ENCODE measurements around the gene JUN.

JUN gene

DNA sequence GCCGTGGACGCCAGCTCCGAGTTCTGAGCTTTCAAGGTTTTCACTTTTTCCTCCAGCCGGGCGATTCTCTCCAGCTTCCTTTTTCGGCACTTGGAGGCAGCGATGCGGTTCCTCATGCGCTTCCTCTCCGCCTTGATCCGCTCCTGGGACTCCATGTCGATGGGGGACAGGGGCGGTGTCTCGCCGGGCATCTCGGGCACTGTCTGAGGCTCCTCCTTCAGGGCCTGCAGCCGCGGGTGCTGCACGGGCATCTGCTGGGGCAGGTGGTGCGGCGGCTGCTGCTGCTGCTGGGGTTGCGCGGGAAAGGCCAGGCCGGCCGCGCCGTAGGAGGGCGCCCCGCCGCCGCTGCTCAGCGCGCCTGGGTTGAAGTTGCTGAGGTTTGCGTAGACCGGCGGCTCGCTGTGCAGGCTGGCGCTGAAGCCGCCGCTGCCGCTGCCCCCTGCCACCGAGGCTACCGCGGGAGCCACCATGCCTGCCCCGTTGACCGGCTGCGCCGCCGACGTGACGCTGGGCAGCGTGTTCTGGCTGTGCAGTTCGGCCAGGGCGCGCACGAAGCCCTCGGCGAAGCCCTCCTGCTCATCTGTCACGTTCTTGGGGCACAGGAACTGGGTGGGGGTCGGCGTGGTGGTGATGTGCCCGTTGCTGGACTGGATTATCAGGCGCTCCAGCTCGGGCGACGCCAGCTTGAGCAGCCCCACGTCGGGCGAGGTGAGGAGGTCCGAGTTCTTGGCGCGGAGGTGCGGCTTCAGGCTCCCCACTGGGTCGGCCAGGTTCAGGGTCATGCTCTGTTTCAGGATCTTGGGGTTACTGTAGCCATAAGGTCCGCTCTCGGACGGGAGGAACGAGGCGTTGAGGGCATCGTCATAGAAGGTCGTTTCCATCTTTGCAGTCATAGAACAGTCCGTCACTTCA is 1.4 kb downstream of the JUN start:
- peak; percentile 82 for DNase-seq

DNA sequence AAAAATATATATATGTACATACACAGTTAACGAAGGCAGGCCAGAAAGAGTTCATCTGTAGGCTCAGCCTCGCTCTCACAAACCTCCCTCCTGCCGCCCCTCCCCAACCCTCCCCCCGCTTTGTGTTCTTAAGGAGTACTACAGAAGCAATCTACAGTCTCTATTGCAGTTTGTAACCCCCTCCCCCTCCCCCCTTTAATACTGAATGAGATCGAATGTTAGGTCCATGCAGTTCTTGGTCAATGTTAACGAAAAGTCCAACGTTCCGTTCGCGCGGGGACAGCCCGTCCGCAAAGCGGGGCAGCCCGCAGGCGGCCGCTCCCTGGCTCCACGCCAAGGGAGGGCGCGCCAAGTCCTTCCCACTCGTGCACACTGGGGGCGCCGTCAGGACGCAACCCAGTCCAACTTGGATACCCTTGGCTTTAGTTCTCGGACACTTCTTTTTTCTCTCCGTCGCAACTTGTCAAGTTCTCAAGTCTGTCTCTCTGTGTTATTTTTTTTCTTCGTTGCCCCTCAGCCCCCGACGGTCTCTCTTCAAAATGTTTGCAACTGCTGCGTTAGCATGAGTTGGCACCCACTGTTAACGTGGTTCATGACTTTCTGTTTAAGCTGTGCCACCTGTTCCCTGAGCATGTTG is 2.2 kb downstream of the JUN start:
- peak; percentile 83 for DNase-seq

DNA sequence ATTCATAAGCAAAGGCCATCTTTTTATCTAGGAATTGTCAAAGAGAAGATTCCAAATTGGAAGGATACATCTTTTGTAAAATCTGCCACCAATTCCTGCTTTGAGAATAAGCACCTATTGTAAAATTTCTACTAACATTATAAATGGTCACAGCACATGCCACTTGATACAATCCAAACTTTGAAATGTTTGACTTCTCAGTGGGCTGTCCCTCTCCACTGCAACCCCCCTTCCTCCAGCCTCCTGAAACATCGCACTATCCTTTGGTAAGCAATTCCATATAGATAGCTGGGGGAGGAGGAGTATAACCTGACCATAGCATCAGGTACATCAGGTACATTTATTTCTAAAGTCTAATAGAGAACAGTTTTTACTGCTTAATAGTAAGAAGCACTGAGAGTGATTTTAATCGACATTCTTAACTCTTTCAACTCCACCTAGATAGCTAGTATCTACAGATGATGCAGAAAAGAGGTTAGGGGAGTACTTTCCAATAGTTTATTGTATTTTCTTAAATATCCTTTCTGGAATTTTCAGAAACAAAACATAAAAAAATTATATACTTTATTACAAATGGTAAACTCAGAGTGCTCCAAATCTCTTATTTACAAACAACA is 2.9 kb downstream of the JUN start:
- DNase-seq, result peak; percentile 66

DNA sequence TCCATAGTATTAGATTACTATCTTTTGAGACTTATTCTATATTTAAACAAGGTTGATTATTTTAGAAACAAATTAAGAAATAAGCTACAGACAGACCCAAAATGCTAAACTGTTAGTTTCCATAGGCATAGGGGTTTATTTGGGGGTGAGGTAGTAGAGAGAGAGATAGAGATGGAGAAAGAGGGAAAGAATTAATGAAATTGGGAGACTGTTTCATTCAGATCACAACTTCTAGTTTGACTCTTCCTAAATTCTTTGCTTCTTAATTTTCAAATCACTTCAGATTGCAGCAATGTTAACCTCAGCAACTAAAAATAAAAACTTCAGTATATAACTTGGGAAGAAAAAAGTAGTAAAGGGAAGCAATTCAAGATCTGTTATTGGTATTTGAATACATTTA is 3.4 kb downstream of the JUN start:
- DNase-seq, result no peak

DNA sequence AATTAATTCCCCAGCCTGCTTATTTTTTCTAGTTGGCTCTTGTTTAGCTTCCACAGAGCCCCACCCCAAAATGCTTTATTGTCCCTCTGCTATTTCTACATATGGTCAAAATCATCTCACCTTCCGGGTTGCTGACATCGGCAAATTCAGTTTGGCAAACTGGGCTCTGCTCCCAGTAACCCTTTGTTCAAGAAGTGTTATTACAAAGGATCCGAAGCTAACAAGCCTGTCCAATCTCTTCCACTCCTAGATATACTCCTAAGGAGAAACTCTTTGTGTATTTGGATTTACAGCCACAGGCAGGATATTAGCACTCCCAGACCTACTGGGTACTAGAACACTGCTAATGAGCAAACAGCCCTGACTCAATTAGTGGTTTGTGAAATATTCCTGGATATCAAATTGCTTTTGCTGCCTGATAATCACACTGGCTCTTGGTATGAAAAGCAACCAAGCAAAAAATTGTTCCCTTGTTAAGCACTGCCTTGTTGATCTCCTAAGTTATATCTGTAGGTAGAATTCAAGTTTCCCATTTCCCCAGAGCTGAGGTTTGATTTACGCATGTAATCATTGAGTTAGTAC is 4.0 kb downstream of the JUN start:
- no peak for DNase-seq

DNA sequence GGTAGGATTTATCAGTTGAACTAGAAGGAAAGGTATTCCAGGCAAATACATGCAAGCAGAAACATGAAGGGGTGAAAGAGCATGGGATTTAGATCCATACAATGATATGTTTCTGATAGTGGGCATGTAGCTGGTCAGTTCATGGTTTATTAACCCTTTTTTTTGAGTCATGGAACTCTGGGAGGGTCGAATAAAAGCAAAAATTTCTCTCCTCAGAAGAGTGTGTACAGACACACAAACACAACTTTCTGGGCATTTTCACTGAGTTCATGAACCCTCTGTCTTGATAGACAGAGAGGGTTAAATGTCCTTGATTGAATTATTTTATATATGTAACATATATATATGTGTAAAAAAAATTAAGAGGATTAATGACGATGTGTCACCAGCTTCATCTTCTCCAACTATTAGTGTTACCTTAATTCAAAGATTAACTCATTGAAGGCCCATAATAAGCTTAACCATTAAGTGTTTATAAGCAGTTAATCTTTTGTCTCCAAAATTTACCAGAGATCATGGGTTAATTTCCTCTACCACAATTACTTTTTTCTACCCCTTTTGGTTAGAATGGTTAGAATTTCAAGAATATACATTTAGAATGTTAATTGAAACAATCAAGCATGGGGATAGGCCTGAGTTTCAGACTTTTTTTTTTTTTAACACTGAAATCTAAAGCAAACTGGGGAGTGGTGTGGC is 4.6 kb downstream of the JUN start:
- DNase-seq, result no peak

DNA sequence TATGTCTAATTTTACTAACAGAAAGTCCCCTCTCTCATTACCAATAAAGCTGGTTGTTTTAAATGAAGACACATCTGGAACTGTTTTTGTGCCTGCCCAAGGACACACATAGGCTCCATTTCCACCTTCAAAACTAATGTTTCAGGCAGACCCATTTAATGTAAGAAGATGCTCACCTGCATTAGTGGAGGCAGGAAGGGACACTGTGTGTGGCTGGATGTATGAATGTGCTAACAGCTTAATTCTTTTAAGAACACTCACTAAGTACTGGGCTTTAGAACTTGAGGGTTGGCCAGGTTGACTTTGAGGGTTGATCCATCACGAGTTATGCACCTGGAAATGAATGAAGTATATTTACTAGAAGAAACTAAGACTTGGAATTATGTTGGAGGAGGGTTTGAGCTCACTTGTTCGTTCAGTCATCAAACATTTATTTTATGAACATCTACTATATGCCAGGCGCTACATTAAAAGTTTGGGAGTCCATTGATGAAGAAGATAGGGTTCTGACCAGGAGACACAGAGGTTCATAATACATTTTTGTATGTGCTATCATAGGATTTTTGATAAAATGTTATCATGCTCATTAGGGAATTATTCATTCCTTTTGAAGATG is 5.4 kb downstream of the JUN start:
- no peak for DNase-seq

DNA sequence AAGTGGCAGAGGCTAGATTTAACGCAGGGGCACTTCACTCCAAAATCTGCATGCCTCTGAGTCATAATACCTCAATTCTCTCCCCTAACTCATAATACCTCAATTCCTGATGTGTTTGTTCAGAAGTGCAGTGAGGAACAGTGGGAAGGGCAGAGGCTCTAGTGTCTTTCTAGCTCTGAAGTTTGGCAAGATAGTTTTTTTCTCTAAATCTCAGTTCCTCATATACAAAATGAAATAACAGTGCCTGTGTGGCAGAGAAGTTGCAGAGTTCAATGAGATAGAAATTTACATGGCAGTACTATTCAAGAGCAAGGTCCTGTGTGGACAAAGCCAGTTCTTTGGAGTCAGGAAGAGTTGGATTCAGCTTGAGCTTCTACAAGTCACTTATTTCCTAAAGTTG is 9.8 kb downstream of the JUN start:
- no peak for DNase-seq

DNA sequence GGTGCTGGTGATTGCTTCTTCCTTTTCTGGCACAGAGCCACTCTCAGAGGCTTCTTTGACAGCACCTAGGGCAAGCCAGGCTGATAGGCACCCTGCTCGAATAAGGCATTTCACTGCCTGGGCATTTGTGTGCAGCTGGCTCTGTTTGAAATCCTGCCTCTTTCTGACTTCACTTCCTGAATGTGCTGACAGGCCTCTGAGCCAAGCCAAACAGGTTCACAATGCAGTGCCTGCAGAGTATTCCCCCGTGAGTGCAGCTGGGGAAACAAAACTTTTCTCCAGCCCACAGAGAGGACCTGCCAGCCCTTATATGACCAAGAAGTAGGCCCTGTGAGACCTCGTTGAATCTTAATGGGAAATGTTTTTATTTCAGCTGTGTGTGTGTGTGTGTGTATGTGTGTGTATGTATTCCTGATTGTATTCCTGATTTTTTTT is 10.4 kb downstream of the JUN start:
- no peak for DNase-seq

DNA sequence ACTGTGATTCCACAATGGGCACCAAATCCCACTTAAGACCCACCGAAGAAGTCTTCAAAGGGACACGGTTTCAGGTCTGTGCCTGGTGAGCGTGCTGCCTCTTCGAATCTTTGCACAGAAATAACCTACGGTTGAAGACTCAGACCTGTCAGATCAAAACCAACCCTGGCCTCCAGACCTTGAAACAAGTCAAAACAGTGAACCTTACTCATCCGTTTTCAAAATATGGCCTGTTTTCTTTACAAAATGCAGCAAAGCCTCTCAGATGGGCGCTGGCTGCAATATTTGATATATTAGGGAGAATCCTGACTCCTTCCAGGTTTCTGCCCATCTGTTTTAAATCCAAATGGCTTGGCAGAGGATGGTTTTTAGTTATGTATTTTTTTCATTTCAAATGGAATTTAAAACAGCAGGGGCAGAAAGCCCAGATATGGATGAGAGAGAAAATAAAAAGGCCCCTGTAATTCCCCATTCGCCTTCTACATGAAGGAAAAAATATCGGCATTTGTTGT is 14.0 kb downstream of the JUN start:
- DNase-seq, result no peak

DNA sequence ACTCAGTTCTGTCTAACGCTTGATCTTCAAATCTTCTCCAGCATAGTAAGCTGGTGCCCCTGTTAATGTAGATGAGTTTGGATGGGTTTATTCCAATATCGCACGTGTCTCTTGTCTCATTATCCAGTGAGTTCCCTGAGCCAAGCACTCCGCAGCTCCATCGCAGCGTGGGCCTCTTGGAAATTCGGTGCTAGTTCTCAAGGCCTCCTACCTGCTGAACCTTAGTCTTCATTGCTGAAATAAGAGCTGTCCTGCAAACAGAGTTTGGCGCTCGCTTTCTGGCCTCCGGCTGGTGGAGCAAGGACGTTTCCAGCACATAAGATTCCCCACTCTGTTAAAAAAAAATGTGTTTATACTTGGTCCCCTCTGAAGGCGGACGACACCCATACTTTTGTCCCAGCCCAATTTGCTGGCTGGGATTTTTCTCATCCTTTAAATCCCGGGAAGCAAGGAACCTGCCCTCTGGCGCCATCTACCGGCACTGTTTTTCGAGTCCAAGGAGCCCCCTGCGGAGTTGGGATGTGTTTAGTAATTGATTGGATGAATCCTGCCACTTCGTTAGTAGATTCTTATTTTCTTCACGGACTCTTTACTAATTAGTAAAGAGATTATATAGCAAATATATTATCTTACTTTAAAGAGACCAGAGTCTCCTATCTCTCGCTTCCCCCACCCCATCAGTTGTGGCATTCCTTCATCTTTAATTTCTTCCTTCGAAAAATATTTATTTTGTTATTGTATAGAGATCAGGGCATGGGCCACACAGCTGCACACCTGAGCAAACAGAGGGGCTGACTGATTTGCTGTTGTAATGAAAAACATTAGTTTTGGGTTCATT is 14.7 kb downstream of the JUN start:
- peak; percentile 79 for DNase-seq

DNA sequence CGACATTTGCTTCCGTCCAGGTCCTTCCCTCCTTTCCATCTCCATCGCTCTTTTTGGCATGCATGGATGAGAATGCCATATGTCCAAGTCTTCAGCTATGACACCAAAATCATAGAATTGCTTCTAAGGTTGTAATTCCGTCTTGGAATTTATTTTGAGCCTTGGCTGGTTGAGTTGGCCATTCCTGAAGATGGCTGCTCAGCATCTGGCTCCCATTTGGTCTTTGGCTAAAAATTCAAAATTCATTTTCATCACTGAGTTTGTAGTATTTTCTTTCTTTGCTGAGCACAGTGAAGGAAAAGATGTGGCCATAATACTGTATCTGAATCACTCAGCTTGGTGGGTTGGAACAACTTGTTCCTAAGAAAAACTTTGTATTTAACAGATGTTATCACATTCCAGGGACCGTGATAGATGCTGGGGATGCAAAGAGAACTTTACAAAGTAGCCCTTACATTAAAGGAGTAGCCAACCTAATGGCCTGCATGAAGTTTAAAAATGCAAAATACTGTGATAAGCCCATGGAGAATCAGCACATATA is 15.6 kb downstream of the JUN start:
- no peak for DNase-seq

DNA sequence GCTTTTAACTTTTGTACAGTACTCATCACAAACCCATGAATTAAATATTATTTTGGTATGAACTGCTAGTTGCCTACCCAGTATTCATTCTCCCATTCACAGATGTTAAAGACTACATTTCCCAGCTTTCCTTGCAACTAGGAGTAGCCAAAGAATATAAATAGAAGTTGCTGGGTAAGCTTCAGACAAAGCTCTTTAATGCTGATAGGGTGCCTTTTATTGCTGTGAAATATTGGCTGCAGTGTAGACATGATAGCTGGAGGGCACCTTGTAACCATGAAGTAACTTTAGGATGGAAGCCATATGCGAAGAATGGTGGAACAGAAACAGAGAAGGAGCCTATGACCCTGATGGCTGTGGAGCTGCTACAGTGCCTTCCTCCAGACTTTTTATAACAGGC is 16.7 kb downstream of the JUN start:
- DNase-seq, result no peak

DNA sequence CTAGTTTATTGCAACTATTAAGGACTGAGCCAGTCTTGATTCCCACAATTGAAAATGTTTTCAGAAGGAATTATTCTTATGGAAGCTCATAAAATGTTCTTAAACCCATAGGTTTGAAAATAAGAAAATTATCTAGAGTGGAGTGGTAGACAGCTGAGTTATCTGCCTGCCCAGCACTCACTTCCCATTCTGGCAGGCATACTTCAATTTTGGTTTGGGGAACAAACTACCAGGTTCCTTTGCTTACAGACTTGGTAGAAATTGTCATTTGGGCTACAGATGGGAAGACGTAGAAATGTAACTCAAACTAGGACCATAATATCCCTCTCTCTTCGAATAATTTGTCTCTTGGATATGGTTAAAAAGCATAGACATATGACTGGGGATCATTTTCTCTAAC is 18.4 kb downstream of the JUN start:
- no peak for DNase-seq

DNA sequence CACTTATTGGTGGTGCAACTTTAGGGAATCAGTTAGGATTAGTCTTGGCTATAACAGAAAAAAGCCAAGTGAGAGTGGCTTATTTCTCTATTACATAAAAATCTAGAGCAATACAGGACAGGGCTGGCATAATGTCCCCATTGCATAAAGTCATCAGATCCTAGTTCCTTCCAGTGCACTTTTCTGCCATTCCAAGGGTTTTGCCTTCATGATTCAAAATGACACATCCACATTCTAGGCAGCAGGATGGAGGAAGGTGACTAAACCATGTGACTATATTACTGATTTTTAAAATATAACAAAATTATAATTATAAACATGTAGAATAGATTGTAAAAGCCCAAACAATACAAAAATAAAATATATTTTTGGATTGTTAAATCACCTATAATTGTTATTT is 18.8 kb downstream of the JUN start:
- DNase-seq, result no peak

DNA sequence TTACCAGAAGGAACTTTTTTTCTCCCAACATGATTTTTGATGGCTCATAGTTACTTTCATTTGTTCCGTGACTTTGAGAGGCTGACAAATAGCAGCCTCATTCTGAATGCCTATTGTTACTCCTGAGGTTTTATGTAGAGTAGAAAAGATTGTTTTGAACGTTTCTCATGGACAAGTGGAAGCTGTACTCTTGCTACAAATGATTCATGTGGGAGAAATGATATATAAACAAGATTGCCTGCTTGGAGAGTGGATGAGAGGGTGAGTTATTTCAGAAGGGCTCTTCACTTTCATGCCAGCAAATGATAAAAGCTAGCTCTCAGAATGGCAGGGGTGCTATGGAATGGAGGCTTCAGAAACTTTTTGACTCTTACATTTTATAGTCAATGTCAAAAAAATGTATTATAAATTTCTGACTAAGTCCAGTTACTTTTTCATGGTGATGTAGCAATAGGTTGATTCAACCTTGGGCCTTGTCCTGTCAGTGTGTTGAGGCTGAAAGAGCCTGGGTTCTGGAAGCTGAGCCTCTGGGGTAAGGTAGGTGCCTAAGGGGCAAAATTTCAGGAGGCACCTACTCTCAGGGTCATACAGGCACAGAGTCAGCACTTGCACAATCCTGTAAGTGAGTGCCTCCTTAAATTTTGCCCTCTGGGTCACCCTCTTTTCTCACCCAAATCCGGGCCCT is 19.4 kb downstream of the JUN start:
- DNase-seq, result no peak

DNA sequence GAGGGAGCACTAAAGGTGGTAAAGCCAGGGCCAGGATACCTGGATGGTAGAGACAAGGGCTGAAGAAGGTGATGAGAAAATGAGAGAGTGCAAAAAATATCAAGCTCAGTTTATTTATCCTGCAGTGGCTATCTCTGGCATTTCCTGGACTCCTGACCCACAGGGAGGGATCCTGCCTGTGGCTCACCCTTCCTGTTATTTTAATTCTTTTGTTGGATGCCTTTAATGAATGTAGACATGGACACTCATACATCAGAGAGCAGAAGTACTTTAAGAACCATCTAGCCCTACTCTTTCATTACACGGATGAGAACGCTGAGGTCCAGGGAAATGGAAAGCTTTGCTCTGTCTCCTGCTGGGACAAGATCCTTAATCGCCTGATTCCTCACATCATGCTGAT is 20.6 kb downstream of the JUN start:
- DNase-seq, result no peak

DNA sequence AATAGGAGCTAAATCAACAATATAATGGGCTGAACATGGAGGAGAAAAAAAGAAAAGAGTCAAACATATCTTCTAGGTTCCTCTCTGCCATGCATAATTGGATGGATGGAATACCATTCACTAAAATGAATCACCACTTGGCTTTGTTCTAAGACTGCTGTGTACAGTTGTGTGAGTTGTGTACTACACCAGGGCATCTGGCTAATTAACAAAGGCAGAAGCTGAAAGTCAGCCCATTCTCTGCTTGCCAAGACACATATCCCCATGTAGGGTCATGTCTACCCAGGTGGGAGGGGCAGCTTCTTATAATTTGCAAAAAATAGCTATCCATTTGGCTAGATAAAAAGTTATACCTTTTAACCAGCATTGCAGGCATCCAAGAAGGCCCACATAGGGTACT is 21.0 kb downstream of the JUN start:
- no peak for DNase-seq

DNA sequence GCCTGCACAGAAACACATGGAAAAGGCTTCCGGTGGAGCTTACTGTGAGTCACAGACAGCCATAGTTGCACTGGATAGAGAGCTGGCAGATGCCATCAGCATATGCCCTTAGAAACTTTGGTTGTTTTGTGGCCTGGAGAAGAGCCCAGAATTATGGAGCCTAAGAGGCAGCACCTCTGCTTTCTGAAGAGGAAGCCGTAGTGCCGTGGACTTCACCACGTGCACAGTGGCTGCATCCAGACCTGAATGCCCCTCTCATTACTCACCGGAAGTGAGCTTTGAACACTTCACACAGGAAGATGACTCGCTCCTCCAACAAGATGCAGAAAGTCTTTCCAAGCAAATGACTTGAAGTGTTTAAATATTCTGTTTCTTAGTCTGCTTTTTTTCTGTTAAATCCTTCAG is 28.4 kb downstream of the JUN start:
- DNase-seq, result peak; percentile 76

DNA sequence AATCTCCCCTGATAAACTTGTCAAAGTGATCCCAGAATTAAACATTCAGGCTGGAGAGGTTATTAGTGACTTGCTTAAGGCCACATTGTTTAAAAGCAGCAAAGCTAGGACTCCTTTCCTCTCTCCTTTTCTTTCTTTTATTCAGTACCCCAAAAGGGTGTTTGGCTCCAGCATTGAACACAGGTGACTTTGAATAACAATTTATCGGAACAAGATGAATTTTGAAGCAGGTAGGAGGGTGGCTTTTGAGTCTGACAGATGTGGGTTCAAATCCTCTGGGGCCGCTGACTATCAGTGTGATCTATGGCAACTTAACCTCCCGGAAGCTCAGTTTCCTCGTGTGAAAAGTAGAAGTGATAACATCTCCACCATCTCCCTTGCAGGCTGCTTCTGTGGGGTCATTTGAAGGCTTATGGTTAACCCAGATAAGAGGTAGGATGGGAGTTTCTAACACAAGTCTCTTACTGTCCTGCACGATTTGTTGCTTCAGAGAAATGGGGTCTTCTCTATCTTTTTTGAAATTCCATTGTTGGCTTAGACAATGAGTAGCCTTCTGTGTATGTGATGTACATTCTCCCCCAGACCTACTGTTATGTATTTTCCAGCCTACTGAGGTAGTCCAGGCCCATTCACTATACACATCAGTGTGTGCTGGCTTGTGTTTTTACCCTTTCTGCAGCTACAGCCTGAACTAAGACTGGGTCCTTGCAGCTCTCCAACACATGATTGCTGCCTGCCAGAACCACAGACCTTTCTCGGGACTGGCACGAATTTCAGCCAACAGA is 29.0 kb downstream of the JUN start:
- no peak for DNase-seq
